ENCODE data around the gene SUSD1. TPM values are rescaled to one million over a fixed set of nuclear protein-coding genes. Genes with fewer than 3 reads are reported as not detected.

SUSD1 gene
- polyA plus RNA-seq, 1 experiment = 24.2 TPM

GRCh38 chr9:112120030-112120341 is 55.1 kb downstream of the SUSD1 start:
- no peak for TF ChIP-seq CTCF (IDR thresholded peaks at IDR 0.05; ENCODE audit: low read depth, low read length)
- H3K27me3 ChIP-seq (ENCODE audit: control insufficient read depth, insufficient read depth, low read length) = no peaks in the 10 kb centered on the region
- no peak overlapping the region for H3K4me3 ChIP-seq (ENCODE audit: low read depth, low read length)
- no peak for DNase-seq (ENCODE audit: low read depth, low spot score)
- POLR2A ChIA-PET = no interaction called here
- H3K9me3 ChIP-seq (ENCODE audit: control insufficient read depth, insufficient read depth, low read length) = no peaks in the 10 kb centered on the region
- CTCF ChIA-PET = interaction anchor here (1.3 kb wide), 1 partner anchor 243 kb away, joined by 4 read pairs; no protein-coding TSS in a partner anchor
- H3K27ac ChIP-seq (ENCODE audit: low read depth, low read length) = no peak overlapping the region

- no peaks in the 10 kb centered on the region for H3K27me3 ChIP-seq (ENCODE audit: control insufficient read depth, insufficient read depth, low read length)
- H3K9me3 ChIP-seq (ENCODE audit: control insufficient read depth, insufficient read depth, low read length) = no peaks in the 10 kb centered on the region
- no peak for DNase-seq (ENCODE audit: low read depth, low spot score)
- CTCF ChIA-PET = interaction anchor here (1.3 to 1.8 kb wide), 2 partner anchors 22 to 243 kb away, joined by 4 to 5 read pairs; no protein-coding TSS in a partner anchor
- no peak overlapping the region for H3K27ac ChIP-seq (ENCODE audit: low read depth, low read length)
- no peak overlapping the region for H3K4me3 ChIP-seq (ENCODE audit: low read depth, low read length)
- TF ChIP-seq CTCF (IDR thresholded peaks at IDR 0.05; ENCODE audit: low read depth, low read length) = no peak
- POLR2A ChIA-PET = no interaction called here
Observed at GRCh38 chr9:112119225-112120029, 55.7 kb downstream of the SUSD1 start.

- ChIA-PET POLR2A (no interaction called here), CTCF (interaction anchor here (1.8 kb wide), 1 partner anchor 20 kb away, joined by 5 read pairs; no protein-coding TSS in a partner anchor)
- Histone ChIP-seq H3K4me3 (ENCODE audit: low read depth, low read length) (no peak overlapping the region), H3K27me3 (ENCODE audit: control insufficient read depth, insufficient read depth, low read length) (no peaks in the 10 kb centered on the region), H3K27ac (ENCODE audit: low read depth, low read length) (no peak overlapping the region), H3K9me3 (ENCODE audit: control insufficient read depth, insufficient read depth, low read length) (no peaks in the 10 kb centered on the region)
- DNase-seq (ENCODE audit: low read depth, low spot score) = no peak
- no peak for TF ChIP-seq CTCF (IDR thresholded peaks at IDR 0.05; ENCODE audit: low read depth, low read length)
Observed at GRCh38 chr9:112118009-112118408, 57.1 kb downstream of the SUSD1 start.

GRCh38 chr9:112115970-112116753 is 58.9 kb downstream of the SUSD1 start:
- Histone ChIP-seq H3K4me3 (ENCODE audit: low read depth, low read length) (no peak overlapping the region), H3K27me3 (ENCODE audit: control insufficient read depth, insufficient read depth, low read length) (no peaks in the 10 kb centered on the region), H3K27ac (ENCODE audit: low read depth, low read length) (no peak overlapping the region), H3K9me3 (ENCODE audit: control insufficient read depth, insufficient read depth, low read length) (no peaks in the 10 kb centered on the region)
- TF ChIP-seq CTCF (IDR thresholded peaks at IDR 0.05; ENCODE audit: low read depth, low read length) = no peak
- CTCF ChIA-PET = no interaction called here
- POLR2A ChIA-PET = interaction anchor here (0.6 kb wide), 1 partner anchor 264 kb away, joined by 6 read pairs; the partner anchor contains the start of gene HSDL2
- no peak for DNase-seq (ENCODE audit: low read depth, low spot score)

GRCh38 chr9:112115109-112115508 is 60.0 kb downstream of the SUSD1 start:
- H3K27me3 ChIP-seq (ENCODE audit: control insufficient read depth, insufficient read depth, low read length) = no peaks in the 10 kb centered on the region
- no peak for DNase-seq (ENCODE audit: low read depth, low spot score)
- no peak for TF ChIP-seq CTCF (IDR thresholded peaks at IDR 0.05; ENCODE audit: low read depth, low read length)
- no peak overlapping the region for H3K4me3 ChIP-seq (ENCODE audit: low read depth, low read length)
- H3K27ac ChIP-seq (ENCODE audit: low read depth, low read length) = no peak overlapping the region
- H3K9me3 ChIP-seq (ENCODE audit: control insufficient read depth, insufficient read depth, low read length) = no peaks in the 10 kb centered on the region
- ChIA-PET CTCF (interaction anchor here (3.1 kb wide), 2 partner anchors 17 to 246 kb away, joined by 9 to 17 read pairs; no protein-coding TSS in a partner anchor), POLR2A (no interaction called here)
